ENCODE data around the gene ZFP91.

ZFP91 gene

DNA sequence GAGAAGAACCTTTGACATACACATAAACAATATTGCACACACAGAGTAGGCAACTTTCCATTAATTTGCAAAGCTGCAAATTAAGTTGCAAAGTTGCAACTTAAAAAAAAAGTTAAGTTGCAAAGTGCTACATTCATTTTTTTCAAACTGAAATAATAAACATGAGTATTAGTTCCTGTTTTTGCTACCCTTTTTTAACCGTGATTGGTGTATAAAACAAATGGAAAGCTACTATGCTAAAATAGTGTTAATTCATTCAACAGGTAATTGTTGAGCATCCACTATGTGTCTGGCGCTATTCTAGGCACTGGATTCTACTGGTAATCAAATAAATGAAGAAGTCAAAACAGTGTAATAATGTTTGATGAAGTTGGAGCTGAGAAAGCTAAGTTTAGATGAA is 8.1 kb downstream of the ZFP91 start:
- DNase-seq (ENCODE audit: low spot score): no peak

DNA sequence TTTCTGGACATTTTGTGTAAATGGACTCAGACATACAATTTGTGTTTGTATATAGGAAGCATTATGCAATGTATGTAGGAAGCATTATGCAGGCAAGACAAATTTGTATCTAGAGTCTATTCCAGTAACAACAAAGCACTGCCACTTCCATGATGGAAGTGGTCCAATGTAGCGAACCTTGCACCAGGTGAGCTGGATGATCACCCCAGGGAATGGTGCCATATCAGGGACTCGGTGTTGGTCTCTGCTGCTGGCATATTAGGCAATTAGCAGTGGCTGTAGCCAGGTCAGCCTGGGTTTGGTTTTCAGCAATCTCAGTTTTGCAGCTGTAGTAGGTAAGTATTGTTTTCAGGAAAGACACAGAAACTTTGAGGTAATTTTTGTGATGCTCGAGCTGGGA is 12.8 kb downstream of the ZFP91 start:
- DNase-seq (ENCODE audit: low spot score): no peak

DNA sequence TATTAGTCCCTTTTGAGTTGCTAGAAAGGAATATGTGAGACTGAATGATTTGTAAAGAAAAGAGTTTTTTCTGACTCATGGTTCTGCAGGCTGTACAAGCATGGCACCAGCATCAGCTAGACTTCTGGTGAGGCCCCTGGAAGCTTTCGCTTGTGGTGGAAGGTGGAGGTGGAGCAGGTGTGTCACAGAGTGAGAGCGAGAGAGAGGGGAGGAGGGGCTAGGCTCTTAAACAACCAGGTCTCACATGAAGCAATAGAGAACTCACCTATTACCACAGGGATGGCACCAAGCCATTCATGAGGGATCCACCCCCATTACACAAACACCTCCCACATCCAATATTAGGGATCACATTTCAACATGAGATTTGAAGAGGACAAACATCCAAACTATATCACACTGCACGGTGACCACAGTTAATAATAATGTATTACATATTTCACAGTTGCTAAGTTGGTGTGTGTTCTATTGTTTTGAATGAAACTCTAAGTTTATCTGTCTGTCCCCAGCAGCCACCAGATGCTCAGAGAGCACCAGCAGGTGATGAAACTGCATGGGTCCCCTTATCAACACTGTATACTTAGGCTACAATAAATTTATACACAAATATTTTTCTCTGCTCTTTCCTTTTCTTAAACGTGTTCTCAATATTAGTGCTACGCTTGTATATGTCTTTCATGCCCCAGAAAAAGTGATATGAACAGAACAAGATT is 14.1 kb downstream of the ZFP91 start:
- peak; percentile 46 for DNase-seq (ENCODE audit: low spot score)

DNA sequence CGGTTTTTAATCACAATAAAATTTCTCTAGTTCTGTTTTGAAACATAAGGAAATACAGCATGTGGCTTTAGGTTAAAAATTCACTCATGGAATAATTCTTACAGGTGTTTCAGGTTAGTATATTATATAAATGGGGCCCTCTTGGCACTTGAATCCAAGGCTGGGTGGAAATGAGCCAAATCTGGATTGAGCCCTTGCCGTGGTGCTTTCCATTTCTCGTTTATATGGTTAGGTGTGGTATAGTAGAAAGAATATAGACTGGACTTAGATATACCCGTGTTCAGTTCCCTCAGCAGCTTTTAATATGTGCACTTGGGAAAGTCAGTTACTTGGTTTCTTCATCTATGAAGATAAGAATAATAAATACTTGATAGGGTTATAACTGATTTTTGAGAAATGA is 16.0 kb downstream of the ZFP91 start:
- DNase-seq (ENCODE audit: low spot score): no peak

DNA sequence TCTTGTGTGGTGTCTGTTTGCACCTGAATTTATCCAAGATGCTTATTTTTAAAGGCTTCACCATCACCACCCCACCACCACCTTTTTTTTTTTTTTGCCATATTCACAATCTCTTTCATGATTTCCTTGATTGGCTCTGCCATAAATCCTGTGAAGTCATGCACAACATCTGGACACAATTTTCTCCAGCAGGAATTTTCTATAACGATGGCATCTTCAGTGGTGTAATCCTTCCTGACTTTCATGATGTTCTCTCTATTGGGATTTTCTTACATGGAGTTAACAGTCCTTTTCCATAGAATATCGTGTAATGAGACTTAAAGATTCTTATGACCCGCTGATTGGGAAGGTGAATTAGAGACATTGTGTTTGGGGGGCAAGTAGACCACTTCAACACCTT is 17.8 kb downstream of the ZFP91 start:
- DNase-seq (ENCODE audit: low spot score): no peak

DNA sequence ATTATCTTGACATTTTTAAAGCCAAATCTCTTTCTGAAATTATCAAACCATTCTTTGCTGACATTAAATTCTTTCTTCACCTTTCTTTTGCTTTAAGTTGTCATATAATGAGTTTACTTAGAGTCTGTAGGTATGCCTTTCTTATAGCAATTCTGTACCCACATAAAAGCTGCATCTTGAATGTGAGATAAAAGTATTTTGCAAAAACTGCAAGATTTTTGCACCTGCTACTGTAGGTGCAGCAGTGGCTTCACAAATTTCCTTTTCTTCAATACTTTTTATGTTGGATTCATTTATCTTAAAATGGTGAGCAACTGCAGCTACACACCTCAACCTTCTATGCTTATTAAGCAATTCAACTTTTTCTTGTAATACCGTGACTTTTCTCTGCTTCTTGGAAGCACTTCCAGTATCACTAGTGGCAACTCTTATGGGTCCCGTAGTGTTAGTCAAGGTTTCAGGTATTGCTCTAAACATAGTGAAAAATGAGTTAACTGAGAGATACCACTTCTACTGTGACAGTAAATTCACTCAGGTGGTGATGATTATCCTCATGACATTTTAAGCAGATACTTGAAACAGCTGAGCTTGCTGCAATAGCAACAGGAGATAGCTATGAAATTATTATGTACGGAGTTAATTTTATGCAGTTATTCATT is 18.8 kb downstream of the ZFP91 start:
- DNase-seq (ENCODE audit: low spot score): no peak

DNA sequence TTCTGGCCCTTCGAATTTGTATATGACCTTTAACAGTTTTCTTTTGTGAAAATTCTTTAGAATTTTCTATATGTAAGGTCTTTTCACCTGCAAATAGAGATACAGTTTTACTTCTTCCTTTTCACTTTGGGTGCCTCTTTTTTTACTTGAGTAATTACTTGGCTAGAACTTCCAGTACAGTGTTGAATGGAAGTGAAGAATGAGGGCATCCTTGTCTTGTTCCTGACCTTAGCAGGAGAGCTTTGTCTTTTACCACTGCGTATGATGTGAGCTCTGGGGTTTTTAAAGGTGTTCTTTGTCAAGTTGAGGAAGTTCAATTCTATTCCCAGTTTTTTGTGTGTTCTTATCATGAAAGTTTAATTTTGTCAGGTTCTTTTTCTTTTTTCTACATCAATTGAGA is 21.6 kb downstream of the ZFP91 start:
- DNase-seq (ENCODE audit: low spot score): no peak

DNA sequence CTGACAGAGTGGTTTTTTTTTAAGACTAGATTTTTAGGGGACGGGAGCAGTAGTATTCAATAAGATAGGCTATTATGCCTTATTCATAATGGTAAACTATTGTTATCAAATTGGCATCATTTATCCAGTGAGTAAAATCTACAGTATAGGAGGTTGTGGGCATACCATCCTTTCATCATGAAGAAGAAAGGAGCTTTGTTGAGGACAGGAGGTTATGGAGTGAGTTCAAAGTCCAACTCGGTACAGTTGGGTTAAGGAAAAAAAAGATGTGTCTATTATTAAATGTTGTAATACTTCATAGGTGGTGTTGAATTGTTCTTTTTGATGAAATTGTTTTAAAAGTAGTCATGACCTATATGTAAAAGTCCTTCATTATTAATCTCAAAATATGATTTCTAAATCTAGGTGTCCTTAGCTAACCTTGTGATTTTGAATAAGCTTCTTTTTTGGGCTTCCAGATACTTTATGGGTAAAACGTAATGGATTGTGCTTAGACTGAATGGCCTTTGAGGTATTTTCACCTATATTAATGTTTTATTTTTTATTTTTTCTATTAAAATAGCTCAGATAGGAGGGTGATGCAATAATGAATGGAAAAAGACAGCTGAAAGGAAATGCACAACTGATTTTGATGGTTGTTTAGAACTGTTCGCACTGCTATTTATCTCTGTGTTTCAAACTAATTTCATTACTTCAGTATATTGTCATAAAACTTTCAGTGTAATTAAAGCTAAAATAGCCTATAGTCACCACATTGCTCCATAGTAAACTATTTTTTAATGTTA is 28.3 kb downstream of the ZFP91 start:
- peak; percentile 38 for DNase-seq (ENCODE audit: low spot score)

DNA sequence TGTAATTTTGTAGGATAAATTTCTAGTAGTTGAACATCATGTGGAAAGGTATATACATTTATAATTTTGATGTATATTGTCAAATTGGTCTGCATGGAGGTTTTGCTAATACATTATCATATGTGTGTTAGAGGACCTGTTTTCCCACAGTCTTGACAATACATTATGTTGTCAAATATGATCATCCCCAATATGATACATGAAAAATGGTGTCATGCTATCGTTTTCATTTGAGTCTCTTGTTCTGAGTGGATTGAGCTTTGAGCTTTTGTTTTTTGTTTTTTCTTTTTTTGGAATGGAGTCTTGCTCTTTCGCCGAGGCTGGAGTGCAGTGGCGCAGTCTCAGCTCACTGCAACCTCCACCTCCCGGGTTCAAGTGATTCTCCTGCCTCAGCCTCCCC is 29.5 kb downstream of the ZFP91 start:
- no peak for DNase-seq (ENCODE audit: low spot score)

DNA sequence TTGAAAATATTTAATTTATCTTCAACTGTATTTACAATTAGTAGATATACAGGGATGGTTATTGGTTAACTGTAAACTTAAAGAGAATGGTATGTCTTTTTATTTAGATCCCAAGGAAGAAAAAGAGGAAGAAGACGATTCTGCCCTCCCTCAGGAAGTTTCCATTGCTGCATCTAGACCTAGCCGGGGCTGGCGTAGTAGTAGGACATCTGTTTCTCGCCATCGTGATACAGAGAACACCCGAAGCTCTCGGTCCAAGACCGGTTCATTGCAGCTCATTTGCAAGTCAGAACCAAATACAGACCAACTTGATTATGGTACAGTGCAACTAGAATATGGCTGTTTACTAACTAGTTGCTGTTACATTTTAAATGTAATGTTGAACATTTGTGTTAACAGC is 30.9 kb downstream of the ZFP91 start:
- no peak for DNase-seq (ENCODE audit: low spot score)

DNA sequence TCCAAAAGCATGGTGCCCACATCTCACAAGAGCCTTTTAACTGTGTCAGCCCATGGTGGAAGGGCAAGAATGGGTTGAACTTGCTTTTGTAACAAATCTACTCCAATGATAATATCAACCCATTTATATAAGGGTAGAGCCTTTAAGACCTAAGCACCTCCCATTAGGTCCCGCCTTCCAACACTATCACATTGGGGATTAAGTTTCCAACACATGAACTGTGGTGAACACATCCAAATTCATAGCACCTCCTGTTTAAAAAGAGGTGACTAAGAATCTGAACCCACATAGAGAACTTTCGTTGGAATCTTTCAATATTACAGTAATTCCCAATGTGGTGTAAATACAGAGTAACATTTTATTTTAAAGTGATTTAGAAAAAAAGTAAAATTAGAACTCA is 34.4 kb downstream of the ZFP91 start:
- no peak for DNase-seq (ENCODE audit: low spot score)

DNA sequence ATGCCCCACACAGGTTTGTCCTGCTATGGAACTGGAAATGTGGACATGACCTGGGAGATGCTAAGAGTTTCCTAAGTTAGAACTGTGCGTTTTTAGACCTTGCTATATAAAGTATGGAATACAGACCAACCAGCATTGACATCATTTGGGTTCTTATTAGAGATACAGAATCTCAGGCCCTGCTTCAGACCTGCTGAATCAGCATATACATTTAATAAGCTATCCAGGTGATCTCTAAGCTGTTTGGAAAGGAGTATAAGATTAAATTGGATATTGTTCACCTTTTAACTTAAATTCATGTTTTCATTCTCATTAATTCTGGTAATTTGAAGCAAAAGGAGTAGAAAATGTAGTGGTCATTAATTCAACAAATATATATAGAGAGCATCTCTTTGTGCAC is 36.7 kb downstream of the ZFP91 start:
- DNase-seq (ENCODE audit: low spot score): no peak

DNA sequence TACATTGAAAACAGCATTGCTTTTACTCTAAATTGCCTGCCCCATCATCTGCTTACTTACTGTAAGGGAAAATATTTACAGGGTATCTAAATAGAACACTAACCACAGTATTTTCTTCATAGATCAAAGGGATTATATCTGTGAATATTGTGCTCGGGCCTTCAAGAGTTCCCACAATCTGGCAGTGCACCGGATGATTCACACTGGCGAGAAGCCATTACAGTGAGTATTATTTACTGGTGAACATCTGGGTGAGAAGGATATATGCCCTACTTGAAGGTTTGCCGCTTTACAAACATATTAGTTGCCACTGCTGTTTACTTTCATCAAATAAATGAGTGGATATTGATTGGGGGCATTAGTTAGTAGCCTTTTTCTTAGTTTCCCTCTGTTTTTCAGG is 37.7 kb downstream of the ZFP91 start:
- peak; percentile 69 for DNase-seq (ENCODE audit: low spot score)

DNA sequence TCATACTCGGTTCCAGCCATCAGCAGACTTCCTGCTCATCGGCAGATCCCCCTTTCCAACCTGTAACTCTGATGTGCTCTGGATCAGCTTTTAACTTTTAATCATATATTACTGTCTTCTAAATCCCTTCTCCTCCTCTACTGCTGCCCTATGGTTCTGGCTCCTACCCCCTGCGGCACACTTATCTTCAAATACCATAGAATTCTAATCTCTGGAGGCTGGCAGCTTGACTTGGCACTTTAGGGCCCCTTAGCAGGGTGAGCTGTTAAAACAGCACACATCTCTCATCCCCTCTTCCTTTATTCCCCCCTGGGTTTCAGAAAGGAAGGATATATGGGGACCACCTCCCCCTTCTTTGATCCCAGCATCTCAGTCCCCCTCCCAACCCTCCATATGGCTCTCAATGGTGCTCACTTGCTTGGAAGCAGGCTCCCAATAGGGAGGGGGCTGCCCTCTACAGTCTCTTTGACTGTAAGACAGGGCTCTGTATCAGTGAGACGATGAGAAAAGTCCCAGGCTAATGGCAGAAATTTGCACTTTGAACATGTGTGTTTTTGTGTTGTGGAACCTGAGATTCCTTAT is 39.2 kb downstream of the ZFP91 start:
- no peak for DNase-seq (ENCODE audit: low spot score)

DNA sequence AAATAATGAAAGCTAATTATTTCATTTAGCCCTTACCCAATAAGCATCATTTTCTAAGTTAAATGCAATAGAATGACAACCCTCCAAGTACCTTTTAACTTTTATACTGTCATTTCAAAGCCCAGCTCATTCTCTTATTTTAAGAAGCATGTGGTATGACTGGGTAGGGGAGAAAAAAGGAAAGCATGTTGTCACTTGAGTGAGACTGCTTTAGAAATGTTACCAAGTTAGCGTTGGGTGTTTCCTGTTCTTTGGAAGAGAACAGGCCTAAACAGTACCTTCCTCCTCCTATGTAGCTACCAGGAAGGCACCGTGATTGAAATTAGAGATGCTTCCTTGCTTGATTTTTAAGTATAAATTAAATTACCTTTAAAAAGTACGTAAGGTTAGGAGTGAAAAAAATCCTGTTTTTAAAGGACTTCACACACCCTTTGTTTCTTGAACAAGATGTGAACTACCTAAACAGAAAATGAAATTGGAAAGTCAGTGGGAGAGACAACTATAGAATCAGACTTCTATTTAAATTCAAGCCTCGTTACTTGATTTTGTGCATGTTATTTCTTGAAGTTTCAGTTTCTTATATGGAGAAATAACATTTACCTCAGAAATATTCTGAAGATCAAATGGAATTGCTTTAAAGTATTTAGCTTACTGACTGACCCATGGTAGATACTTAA is 42.9 kb downstream of the ZFP91 start:
- no peak for DNase-seq (ENCODE audit: low spot score)

DNA sequence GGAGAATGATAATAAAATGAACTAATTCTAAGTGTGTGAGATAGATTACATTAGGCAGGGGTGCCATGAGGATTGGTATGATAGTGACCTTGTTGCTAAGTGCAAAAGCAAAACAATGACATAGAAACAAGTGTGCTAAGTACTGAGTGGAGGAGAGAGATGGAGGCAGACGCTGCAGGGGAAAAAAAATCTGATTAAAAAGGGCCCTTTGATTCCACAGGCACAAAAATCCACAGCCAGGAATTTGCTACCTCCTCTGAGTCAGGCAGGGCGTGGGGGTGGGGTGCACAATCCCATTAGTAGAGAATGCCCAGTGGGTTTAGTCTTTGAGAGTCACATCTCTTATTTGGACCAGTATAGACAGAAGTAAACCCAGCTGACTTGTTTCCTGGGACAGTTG is 43.5 kb downstream of the ZFP91 start, which contains the start of gene CNTF:
TSS of gene CNTF (plus strand) at position 322 of the 400 bp plus-strand sequence. CDS start 88 bp downstream, outside the sequence.
- no peak for DNase-seq (ENCODE audit: low spot score)

DNA sequence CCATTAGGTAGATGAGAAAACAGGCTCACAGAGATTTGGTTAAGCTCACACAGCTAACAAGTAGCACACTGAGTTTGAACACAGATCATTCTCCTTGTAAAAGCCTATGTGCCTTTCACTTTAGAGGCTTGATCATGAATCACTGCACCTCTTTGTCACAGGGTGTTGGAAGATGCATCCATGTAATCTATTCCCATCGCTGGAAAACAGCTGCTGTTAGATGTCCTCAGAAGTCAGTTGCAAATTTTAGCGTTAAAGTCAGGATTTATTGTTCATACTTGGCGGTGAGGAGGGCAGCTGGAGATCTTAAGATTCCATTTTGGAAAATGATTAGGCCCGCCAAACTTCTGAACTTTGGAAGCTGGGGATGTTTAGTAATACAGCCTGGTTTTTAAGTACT is 46.2 kb downstream of the ZFP91 start:
- DNase-seq (ENCODE audit: low spot score): no peak

DNA sequence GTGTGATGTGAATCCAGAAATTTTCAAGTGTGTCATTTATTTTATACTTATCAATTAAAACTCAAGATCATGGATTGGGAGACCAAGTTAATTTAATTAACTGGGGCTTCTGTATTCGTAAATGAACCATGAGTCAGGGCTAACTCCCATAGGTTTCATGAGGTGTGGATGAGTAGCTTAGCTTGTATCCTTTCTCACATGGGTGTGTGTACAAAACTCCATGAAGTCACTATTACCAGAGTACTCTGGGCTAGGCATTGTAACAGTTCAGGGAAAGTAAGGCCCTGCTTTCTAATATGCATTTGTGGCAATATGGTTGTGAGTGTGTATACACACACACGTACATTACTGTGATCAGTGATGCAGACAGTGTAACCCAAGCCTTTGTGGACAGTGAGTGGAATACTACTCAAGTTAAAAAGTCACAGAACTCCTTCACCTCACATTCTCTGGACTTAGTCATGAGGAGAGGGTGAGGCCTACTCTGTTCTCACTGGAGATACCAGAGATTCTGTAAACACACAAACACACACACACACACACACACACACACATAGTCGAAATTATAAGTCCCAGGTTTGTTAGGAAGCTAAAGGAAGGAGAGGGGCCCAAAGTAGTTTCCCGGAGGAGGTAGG is 47.1 kb downstream of the ZFP91 start:
- no peak for DNase-seq (ENCODE audit: low spot score)

DNA sequence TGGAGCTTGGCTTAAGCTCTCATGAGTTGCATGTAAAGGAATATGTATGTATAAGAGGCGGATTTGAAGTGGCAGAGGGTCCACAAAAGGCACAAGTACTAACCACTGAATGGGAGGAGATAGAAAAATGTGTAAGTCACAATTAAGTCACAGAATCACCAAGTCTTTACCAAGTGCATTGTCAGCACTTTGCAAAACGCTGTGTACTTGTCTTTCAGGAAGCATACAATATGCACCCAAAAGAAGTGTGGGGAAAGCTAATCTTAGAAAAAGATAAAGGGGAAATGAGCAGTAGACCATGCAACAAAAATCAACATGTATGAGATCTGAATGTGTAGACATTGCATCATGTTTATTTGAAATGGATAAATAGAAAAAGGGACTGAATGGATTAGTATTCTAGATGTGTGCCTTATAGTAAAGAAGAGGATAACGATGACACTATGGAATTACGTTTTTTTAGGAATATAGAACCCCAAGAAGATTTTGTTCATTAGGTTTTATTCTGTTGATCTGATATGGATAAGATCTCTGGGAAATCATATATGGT is 48.1 kb downstream of the ZFP91 start:
- no peak for DNase-seq (ENCODE audit: low spot score)

DNA sequence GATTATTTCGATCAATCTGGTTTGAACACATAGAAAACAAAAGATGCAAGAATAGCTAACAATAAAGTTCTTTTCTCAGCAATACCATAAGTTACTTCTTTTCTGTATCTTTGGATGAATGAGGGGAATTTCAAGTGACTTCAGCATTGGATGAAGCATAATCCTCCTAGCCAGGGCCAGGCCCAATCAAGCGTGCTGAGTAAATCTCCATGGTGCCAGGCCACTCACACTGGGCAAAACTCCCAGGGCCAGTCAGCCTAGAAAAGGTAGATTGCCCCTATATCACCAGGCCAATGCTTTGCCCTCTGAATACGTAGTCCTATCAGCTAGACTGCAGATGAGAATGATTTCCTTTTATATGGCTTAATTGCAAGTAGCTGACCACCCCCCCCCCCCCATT is 49.6 kb downstream of the ZFP91 start:
- no peak for DNase-seq (ENCODE audit: low spot score)

DNA sequence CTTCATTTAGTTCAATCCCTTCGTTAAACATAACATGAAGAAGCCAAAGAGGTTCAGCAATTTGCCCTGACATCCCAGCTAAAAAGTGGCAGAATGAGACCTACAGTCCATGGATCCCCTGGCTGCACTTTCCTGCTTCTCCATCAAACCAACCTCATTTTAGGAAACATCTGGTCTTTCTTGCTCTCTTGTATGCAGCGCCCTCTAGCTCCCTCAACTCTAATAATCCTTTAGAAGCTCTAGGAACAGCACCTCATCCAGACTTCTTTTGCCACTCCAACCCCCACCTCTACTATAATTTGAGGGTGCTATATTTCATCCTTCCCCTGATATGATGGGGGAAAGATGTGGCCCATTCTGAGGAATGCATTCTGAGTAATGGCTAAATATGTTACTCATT is 51.0 kb downstream of the ZFP91 start:
- peak; percentile 46 for DNase-seq (ENCODE audit: low spot score)

All from SW480 (cell line).